Mucosa of rectum (tissue), 2 donors: ENCODE data around the gene RPS2.

ENCODE experiments used
- H3K27ac ChIP-seq, 2 donors: one replicate each; pipeline ENCODE4 v1.7.0; 2013; ENCODE audit warnings: inconsistent platforms in 2 of 2, low read depth in 2 of 2, low read length in 2 of 2
- H3K27me3 ChIP-seq, 2 donors: one replicate each; pipeline ENCODE4 v1.7.0; 2013; ENCODE audit warnings: low read length in 2 of 2; ENCODE audit not compliant: control insufficient read depth in 2 of 2, insufficient read depth in 2 of 2
- H3K36me3 ChIP-seq, 2 donors: one replicate each; pipeline ENCODE4 v1.7.0; 2013; ENCODE audit warnings: low read length in 2 of 2; ENCODE audit not compliant: control insufficient read depth in 2 of 2, insufficient read depth in 2 of 2
- H3K4me1 ChIP-seq, 2 donors: one replicate each; pipeline ENCODE4 v1.7.0; 2013; ENCODE audit warnings: low read length in 2 of 2, mild to moderate bottlenecking in 1 of 2; ENCODE audit not compliant: control insufficient read depth in 2 of 2, insufficient read depth in 2 of 2
- H3K4me3 ChIP-seq, 2 donors: one replicate each; pipeline ENCODE4 v1.7.0; 2013; ENCODE audit warnings: low read length in 2 of 2
- H3K9ac ChIP-seq, 2 donors: one replicate each; pipeline ENCODE4 v1.7.0; 2013; ENCODE audit warnings: low read length in 2 of 2, low read depth in 1 of 2, mild to moderate bottlenecking in 1 of 2
- H3K9me3 ChIP-seq, 2 donors: one replicate each; pipeline ENCODE4 v1.7.0; 2013; ENCODE audit warnings: low read length in 2 of 2; ENCODE audit not compliant: control insufficient read depth in 2 of 2
- donor health status: healthy.
- donor health status: Normal muscosa, but diverticular disease.

Gene RPS2

GRCh38 chr16:1975432-1976215, 11.0 kb upstream of the RPS2 start:
- Histone ChIP-seq H3K27ac (no peak overlapping the region), H3K36me3 (peaks cover 37 to 38% of the 10 kb centered on the region in 2 donors), H3K27me3 (peaks cover 0 to 3% of the 10 kb centered on the region in 2 donors), H3K4me3 (no peak overlapping the region), H3K9ac (no peak overlapping the region), H3K9me3 (no peaks in the 10 kb centered on the region), H3K4me1 (peaks cover 24 to 30% of the 10 kb centered on the region in 2 donors)

- Histone ChIP-seq H3K4me3 (no peak overlapping the region), H3K36me3 (peaks cover 37 to 38% of the 10 kb centered on the region in 2 donors), H3K9me3 (no peaks in the 10 kb centered on the region), H3K27ac (no peak overlapping the region), H3K4me1 (peaks cover 17 to 18% of the 10 kb centered on the region in 2 donors), H3K27me3 (no peaks in the 10 kb centered on the region), H3K9ac (no peak overlapping the region)
Observed at GRCh38 chr16:1974157-1975070, 9.8 kb upstream of the RPS2 start.

- Histone ChIP-seq H3K4me1 (peaks cover 14% of the 10 kb centered on the region in 2 donors), H3K27ac (no peak overlapping the region), H3K4me3 (no peak overlapping the region), H3K9me3 (no peaks in the 10 kb centered on the region), H3K36me3 (peaks cover 37 to 38% of the 10 kb centered on the region in 2 donors), H3K9ac (no peak overlapping the region), H3K27me3 (no peaks in the 10 kb centered on the region)
Observed at GRCh38 chr16:1973461-1974156, 9.0 kb upstream of the RPS2 start.

- H3K27me3 ChIP-seq = no peaks in the 10 kb centered on the region
Observed at GRCh38 chr16:1972490-1972877, 7.9 kb upstream of the RPS2 start.

GRCh38 chr16:1971796-1972489, 7.3 kb upstream of the RPS2 start, which contains the start of gene TBL3:
Gene TBL3 (plus strand): TSS chr16:1972053. CDS start chr16:1972165, 112 bp downstream.
- H3K9me3 ChIP-seq = no peaks in the 10 kb centered on the region
- no peaks in the 10 kb centered on the region for H3K27me3 ChIP-seq
- H3K4me3 ChIP-seq = peak within 1 kb of the TSS; percentile 77 to 87
- H3K9ac ChIP-seq = peak within 1 kb of the TSS; percentile 87 to 95
- H3K27ac ChIP-seq = peak within 1 kb of the TSS; percentile 92 to 99
- peaks cover 11 to 12% of the 10 kb centered on the region in 2 donors for H3K4me1 ChIP-seq
- H3K36me3 ChIP-seq = peaks cover 25 to 27% of the 10 kb centered on the region in 2 donors

More at GRCh38 chr16:1972490-1972877, 7.9 kb upstream of the RPS2 start:
- Histone ChIP-seq H3K9ac (peak overlapping the region; percentile 68 to 87), H3K4me1 (peaks cover 11 to 12% of the 10 kb centered on the region in 2 donors), H3K36me3 (peaks cover 28 to 29% of the 10 kb centered on the region in 2 donors), H3K27ac (peak overlapping the region in 1 of 2 donors; percentile 99), H3K9me3 (no peaks in the 10 kb centered on the region), H3K4me3 (peak overlapping the region; percentile 77 to 87)

GRCh38 chr16:1968146-1968953, 3.7 kb upstream of the RPS2 start:
- H3K9ac ChIP-seq = no peak overlapping the region

GRCh38 chr16:1966460-1966859, 1.8 kb upstream of the RPS2 start, which contains the start of gene RNF151:
Gene RNF151 (plus strand): TSS chr16:1966856. CDS start chr16:1966882, 26 bp downstream.
- H3K9me3 ChIP-seq = no peaks in the 10 kb centered on the region
- peaks cover 23 to 25% of the 10 kb centered on the region in 2 donors for H3K4me1 ChIP-seq
- peak within 1 kb of the TSS; percentile 85 to 96 for H3K9ac ChIP-seq
- peaks cover 14 to 16% of the 10 kb centered on the region in 2 donors for H3K36me3 ChIP-seq
- H3K4me3 ChIP-seq = peak within 1 kb of the TSS; percentile 64 to 87
- H3K27ac ChIP-seq = peak within 1 kb of the TSS; percentile 88 to 97
- no peaks in the 10 kb centered on the region for H3K27me3 ChIP-seq

More at GRCh38 chr16:1968146-1968953, 3.7 kb upstream of the RPS2 start:
- Histone ChIP-seq H3K27me3 (no peaks in the 10 kb centered on the region), H3K4me1 (peaks cover 27% of the 10 kb centered on the region in 2 donors), H3K4me3 (no peak overlapping the region), H3K27ac (no peak overlapping the region), H3K36me3 (peaks cover 0 to 3% of the 10 kb centered on the region in 2 donors), H3K9me3 (no peaks in the 10 kb centered on the region)

GRCh38 chr16:1965396-1966001, 873 bp upstream of the RPS2 start:
- Histone ChIP-seq H3K9me3 (no peaks in the 10 kb centered on the region), H3K27me3 (no peaks in the 10 kb centered on the region), H3K4me3 (peak overlapping the region; percentile 64 to 87), H3K4me1 (peaks cover 23 to 24% of the 10 kb centered on the region in 2 donors), H3K9ac (peak overlapping the region; percentile 85 to 96), H3K27ac (peak overlapping the region; percentile 88 to 97), H3K36me3 (peaks cover 14 to 21% of the 10 kb centered on the region in 2 donors)
